Spleen (tissue), 11 donors: ENCODE results near the gene CHMP4B. TPM values are rescaled to one million over a fixed set of nuclear protein-coding genes. Genes with fewer than 3 reads are reported as not detected.

ENCODE experiments used
- DNase-seq: peaks from one replicate; pipeline ENCODE4 v3.0.0-alpha.2; 2020
- H3K27ac ChIP-seq, 8 donors: fragments of 200-600 bp; sonication (generic) in 7 of 8; 1 replicate in 4 of 8; 2 replicates in 4 of 8; pipeline versions ENCODE4 v1.5.0 to v1.8.0; 2016 to 2021; ENCODE audit warnings: inconsistent platforms in 4 of 8, mild to moderate bottlenecking in 4 of 8, moderate library complexity in 1 of 8
- H3K27me3 ChIP-seq, 7 donors: fragments of 200-600 bp; sonication (generic) in 6 of 7; replicated peaks in 1 of 7; 1 replicate in 4 of 7; 2 replicates in 3 of 7; pipeline versions ENCODE4 v1.5.0 to v1.8.0; 2016 to 2021; ENCODE audit warnings: inconsistent platforms in 3 of 7, mild to moderate bottlenecking in 1 of 7
- H3K36me3 ChIP-seq, 6 donors: fragments of 200-600 bp; sonication (generic) in 5 of 6; 1 replicate in 4 of 6; 2 replicates in 2 of 6; pipeline versions ENCODE4 v1.5.0 to v1.8.0; 2016 to 2021; ENCODE audit warnings: inconsistent platforms in 2 of 6
- H3K4me1 ChIP-seq, 6 donors: fragments of 200-600 bp; sonication (generic) in 5 of 6; 1 replicate in 3 of 6; 2 replicates in 3 of 6; pipeline versions ENCODE4 v1.5.0 to v1.8.0; 2016 to 2021; ENCODE audit warnings: inconsistent platforms in 3 of 6
- H3K4me3 ChIP-seq, 8 donors: fragments of 200-600 bp; sonication (generic) in 7 of 8; 1 replicate in 4 of 8; 2 replicates in 4 of 8; pipeline versions ENCODE4 v1.5.0 to v1.8.0; 2016 to 2021; ENCODE audit warnings: inconsistent platforms in 4 of 8, mild to moderate bottlenecking in 4 of 8, moderate library complexity in 2 of 8
- H3K9me3 ChIP-seq, 8 donors: fragments of 200-600 bp; sonication (generic) in 7 of 8; 1 replicate in 4 of 8; 2 replicates in 4 of 8; pipeline versions ENCODE4 v1.5.0 to v1.8.0; 2016 to 2021; ENCODE audit warnings: inconsistent platforms in 4 of 8
- CTCF ChIP-seq, 11 experiments: fragments of 200-600 bp in 7 of 11; fragments of 450-650 bp in 4 of 11; sonication (generic) in 4 of 11; IDR thresholded peaks in 8 of 11; conservative IDR thresholded peaks in 3 of 11; 1 replicate in 7 of 11; 2 replicates in 4 of 11; pipeline versions ENCODE4 v1.4.0 to v1.8.0; 2016 to 2021; ENCODE audit warnings: antibody characterized with exemption in 11 of 11, inconsistent platforms in 4 of 11, mild to moderate bottlenecking in 1 of 11
- POLR2A ChIP-seq, 3 donors: fragments of 450-650 bp; IDR thresholded peaks; one replicate each; pipeline ENCODE4 v1.5.1; 2017; ENCODE audit warnings: antibody characterized with exemption in 3 of 3, mild to moderate bottlenecking in 1 of 3
- POLR2AphosphoS5 ChIP-seq, 3 donors: sonication (generic); formaldehyde crosslinking; IDR thresholded peaks; one replicate each; pipeline ENCODE4 v1.5.1; 2017; ENCODE audit warnings: antibody characterized with exemption in 3 of 3
- WGBS, 5 donors: extraction: QIAGEN DNeasy Blood & Tissue Kit in 3 of 5; methylation state at CpG; one replicate each; pipeline versions ENCODE4 v1.1.5 to v1.1.7; 2013 to 2018; 5-methylcytosine and 5-hydroxymethylcytosine counted together
- intact Hi-C: fragments of 100-400 bp; cut with DNase I; formaldehyde crosslinking; loops from one replicate; pipeline ENCODE4 v1.15.0; 2023; ENCODE audit warnings: low total_unique reads
- polyA plus RNA-seq, 3 donors: library from polyadenylated mRNA; stranded (reverse); fragments of 200-250 nt; gene quantifications; one replicate each; pipeline ENCODE4 v1.2.1, GENCODE V29; 2013
- total RNA-seq, 7 donors: library from RNA; depleted of rRNA in 3 of 7; stranded (reverse); fragments of >200 nt in 3 of 7; fragmentation: NEBNext Ultra II Directional in 4 of 7; extraction: Animal tissue kit (Norgen Biotek cat#: 25700) in 4 of 7; gene quantifications; one replicate each; pipeline versions ENCODE4 v1.1.0 to v1.2.1, GENCODE V29; 2016 to 2021
- donor health status: healthy with polysubstance abuse.
- donor health status: DM: no; HTN: no; CAD: no; lungs with moderate emphysema.
- donor health status: DM: no; HTN: no; CAD: no.
- donor health status: Bipolar disorder and iron deficiency.
- donor health status: healthy.
- donor health status: DM: no; HTN: no; CAD: no.
- donor health status: DM: yes; HTN: yes; CAD: no.

Gene CHMP4B
- total and polyA plus RNA-seq, 10 donors, result 44.9 to 118 (median 74.7) TPM

- Histone ChIP-seq H3K27ac (no peak overlapping the region), H3K27me3 (no peaks in the 10 kb centered on the region), H3K4me1 (peaks cover 2 to 20% (median 12%) of the 10 kb centered on the region in 6 donors), H3K4me3 (no peak overlapping the region), H3K36me3 (no peaks in the 10 kb centered on the region), H3K9me3 (no peaks in the 10 kb centered on the region)
- TF ChIP-seq POLR2AphosphoS5 (IDR thresholded peaks at IDR 0.05) (no peak), CTCF (IDR thresholded peaks at IDR 0.05 in 8 of 11, conservative IDR thresholded peaks at IDR 0.05 in 3 of 11) (no peak), POLR2A (IDR thresholded peaks at IDR 0.05) (no peak)
- intact Hi-C loops, result loop anchor here (5.0 kb wide), 1 partner anchor 203 kb away; no protein-coding TSS in a partner anchor
- DNase-seq, result no peak
- 78 to 94% (median 88%) methylated on average over 15 of the region's 15 CpGs for WGBS, 5 donors
These were observed 53.3 kb downstream of the CHMP4B start for GRCh38 chr20:33864324-33864963.

GRCh38 chr20:33865761-33866370 lies 54.7 kb downstream of the CHMP4B start:
- TF ChIP-seq POLR2A (IDR thresholded peaks at IDR 0.05), result no peak
- TF ChIP-seq CTCF (IDR thresholded peaks at IDR 0.05 in 8 of 11, conservative IDR thresholded peaks at IDR 0.05 in 3 of 11), result no peak
- no peak for TF ChIP-seq POLR2AphosphoS5 (IDR thresholded peaks at IDR 0.05)
- peaks cover 0 to 10% (median 4%) of the 10 kb centered on the region in 6 donors for H3K4me1 ChIP-seq
- H3K4me3 ChIP-seq, result no peak overlapping the region
- H3K27me3 ChIP-seq, result no peaks in the 10 kb centered on the region
- DNase-seq, result no peak
- no peak overlapping the region for H3K27ac ChIP-seq
- intact Hi-C loops, result no loop called here
- no peaks in the 10 kb centered on the region for H3K9me3 ChIP-seq
- no peaks in the 10 kb centered on the region for H3K36me3 ChIP-seq
- 83 to 94% (median 90%) methylated on average over 12 to 13 of the region's 13 CpGs for WGBS, 5 donors

- Histone ChIP-seq H3K4me3 (no peak overlapping the region), H3K36me3 (no peaks in the 10 kb centered on the region), H3K4me1 (peaks cover 0 to 10% (median 4%) of the 10 kb centered on the region in 6 donors), H3K9me3 (no peaks in the 10 kb centered on the region), H3K27me3 (no peaks in the 10 kb centered on the region), H3K27ac (no peak overlapping the region)
- intact Hi-C loops, result no loop called here
- no peak for DNase-seq
- TF ChIP-seq CTCF (IDR thresholded peaks at IDR 0.05 in 8 of 11, conservative IDR thresholded peaks at IDR 0.05 in 3 of 11) (no peak), POLR2A (IDR thresholded peaks at IDR 0.05) (no peak), POLR2AphosphoS5 (IDR thresholded peaks at IDR 0.05) (no peak)
- WGBS, 5 donors, result 88 to 96% (median 93%) methylated on average over 11 of the region's 11 CpGs
These were observed 55.4 kb downstream of the CHMP4B start for GRCh38 chr20:33866398-33867100.

- intact Hi-C loops, result no loop called here
- WGBS, 5 donors, result 78 to 89% (median 84%) methylated on average over 7 of the region's 7 CpGs
- no peak for DNase-seq
- H3K27me3 ChIP-seq, result no peaks in the 10 kb centered on the region
- H3K9me3 ChIP-seq, result no peaks in the 10 kb centered on the region
- no peaks in the 10 kb centered on the region for H3K36me3 ChIP-seq
- no peak overlapping the region for H3K27ac ChIP-seq
- H3K4me1 ChIP-seq, result peaks cover 0 to 1% (median 0%) of the 10 kb centered on the region in 6 donors
- no peak overlapping the region for H3K4me3 ChIP-seq
- no peak for TF ChIP-seq POLR2AphosphoS5 (IDR thresholded peaks at IDR 0.05)
- TF ChIP-seq POLR2A (IDR thresholded peaks at IDR 0.05), result no peak
- TF ChIP-seq CTCF (IDR thresholded peaks at IDR 0.05 in 8 of 11, conservative IDR thresholded peaks at IDR 0.05 in 3 of 11), result no peak
These were observed 56.9 kb downstream of the CHMP4B start for GRCh38 chr20:33868042-33868441.
